KBM-7 (cell line): ENCODE data around the gene DCHS2.

ENCODE experiments used
- DNase-seq: peaks from one replicate; pipeline ENCODE4 v3.0.0-alpha.2; 2015
- in situ Hi-C: fragments of 300-500 bp; cut with MboI; formaldehyde crosslinking; loops from 2 replicates; pipeline ENCODE4 v1.14.3; 2020; ENCODE audit warnings: low sequenced_read_pairs, low pct_unique_long_range_greater_than_20kb, mixed read lengths

DCHS2 gene

DNA sequence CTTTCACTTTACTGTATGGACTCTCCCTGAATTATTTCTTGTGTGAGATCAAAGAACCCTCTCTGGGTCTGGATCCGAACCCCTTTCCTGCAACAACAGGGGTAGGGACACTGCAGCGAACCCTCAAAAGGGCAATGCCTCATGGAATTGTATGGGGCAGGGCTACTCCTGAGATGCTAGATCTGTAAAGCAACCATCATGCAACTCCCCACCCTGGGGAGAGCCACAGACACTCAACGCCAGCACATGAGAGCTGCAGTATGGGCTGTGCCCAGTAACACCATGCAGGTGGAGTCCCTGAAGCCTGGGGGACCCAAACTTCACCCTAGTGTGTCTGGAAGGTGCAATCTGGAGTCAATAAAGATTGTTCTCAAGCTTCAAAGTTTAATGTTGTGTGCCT is 304.7 kb downstream of the DCHS2 start:
- in situ Hi-C loops, result no loop called here
- DNase-seq, result no peak

DNA sequence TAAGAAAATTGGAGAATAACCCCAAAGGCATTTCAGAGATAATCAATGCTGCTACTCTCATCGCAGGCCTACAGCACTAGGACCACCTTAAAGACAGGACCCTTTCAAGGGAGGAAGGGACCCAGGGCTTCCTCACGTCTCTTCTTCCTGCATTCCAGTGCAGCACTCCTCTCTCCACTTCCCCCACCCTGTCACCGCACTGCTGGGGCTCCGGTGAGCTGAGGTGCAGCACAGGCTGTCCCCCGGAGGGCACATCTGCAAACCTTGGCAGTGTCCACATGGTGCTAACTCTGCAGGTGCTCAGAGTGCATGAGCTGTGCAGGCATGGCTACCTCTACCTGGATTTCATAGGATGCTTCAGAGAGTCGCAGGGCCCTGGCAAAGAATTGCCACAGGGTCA is 305.6 kb downstream of the DCHS2 start:
- DNase-seq, result no peak
- in situ Hi-C loops, result no loop called here

DNA sequence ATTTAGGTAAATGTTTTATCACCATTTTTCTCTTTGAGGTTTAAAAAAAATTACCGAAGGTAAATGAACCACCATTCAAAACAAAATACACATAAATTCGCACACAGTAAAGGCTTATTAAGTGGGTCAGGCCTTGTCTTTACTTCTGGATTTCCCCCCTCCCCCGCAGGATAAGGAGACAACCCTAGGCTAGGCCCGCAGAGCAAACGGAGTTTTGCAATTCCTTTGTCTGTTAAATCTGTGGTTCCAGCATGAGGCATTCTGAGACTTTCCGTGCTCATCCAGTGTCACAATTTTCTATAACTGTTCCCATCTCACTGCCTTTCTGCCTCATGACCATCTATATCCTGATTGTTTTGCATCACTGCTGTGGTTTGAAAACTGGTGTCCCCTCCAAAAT is 307.4 kb downstream of the DCHS2 start:
- in situ Hi-C loops, result no loop called here
- DNase-seq, result no peak

DNA sequence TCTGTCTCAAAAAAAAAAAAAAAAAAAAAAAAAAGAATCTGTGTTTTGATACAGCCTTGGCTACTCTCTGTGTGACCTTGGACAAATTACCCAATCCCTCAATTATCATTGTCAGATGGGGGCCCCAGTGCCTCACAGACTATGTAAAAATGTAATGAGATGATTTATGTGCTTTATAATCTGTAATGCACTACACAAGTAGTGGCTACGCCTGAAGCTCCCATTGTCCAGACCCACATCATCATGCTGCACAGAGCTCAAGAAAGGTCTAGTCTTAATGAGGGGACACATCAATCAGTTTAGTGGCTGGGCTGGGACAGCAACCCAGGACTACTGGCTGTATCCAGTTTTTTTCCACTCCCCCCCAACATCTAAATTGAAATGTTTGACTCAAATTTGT is 308.3 kb downstream of the DCHS2 start:
- DNase-seq, result no peak
- in situ Hi-C loops, result no loop called here
